Measurements from ENCODE around the gene RETREG1.

RETREG1 gene

DNA sequence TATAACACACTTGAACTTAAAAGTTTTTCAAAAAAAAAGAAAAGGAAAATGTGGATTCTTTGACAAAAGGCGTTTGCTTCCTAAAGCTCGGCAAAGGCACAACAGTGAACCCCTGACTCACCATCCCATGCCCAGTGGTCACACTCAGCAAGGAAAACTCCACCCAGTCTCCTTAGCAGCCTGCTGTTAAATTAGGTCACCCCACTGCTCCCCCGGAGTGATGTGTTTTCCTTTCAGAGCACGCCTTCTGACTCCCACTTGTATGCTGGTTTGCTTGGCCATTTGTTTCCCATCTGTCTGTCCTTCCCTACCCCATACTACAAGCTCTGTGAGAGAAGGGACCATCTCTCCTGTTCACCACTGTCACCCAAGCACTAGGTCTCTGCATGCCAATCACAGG, 23.8 kb downstream of the RETREG1 start:
- H3K4me3 ChIP-seq (ENCODE audit: low read depth, low read length): no peak overlapping the region
- H3K27ac ChIP-seq: no peak overlapping the region
- TF ChIP-seq, protein P1, sequence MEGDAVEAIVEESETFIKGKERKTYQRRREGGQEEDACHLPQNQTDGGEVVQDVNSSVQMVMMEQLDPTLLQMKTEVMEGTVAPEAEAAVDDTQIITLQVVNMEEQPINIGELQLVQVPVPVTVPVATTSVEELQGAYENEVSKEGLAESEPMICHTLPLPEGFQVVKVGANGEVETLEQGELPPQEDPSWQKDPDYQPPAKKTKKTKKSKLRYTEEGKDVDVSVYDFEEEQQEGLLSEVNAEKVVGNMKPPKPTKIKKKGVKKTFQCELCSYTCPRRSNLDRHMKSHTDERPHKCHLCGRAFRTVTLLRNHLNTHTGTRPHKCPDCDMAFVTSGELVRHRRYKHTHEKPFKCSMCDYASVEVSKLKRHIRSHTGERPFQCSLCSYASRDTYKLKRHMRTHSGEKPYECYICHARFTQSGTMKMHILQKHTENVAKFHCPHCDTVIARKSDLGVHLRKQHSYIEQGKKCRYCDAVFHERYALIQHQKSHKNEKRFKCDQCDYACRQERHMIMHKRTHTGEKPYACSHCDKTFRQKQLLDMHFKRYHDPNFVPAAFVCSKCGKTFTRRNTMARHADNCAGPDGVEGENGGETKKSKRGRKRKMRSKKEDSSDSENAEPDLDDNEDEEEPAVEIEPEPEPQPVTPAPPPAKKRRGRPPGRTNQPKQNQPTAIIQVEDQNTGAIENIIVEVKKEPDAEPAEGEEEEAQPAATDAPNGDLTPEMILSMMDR (IDR thresholded peaks at IDR 0.05; ENCODE audit: low read depth, low read length, missing control alignments): no peak
- in situ Hi-C loops (cut with HindIII; ENCODE audit: low pct_ligation_motif_present, low sequenced_read_pairs): no loop called here
- H3K36me3 ChIP-seq (replicated peaks): no peaks in the 10 kb centered on the region
- DNase-seq: peak; percentile 47
- H3K27me3 ChIP-seq (replicated peaks): no peaks in the 10 kb centered on the region

GRCh38 chr5:16592255-16592654, 24.5 kb downstream of the RETREG1 start:
- TF ChIP-seq, protein P1 (IDR thresholded peaks at IDR 0.05; ENCODE audit: low read depth, low read length, missing control alignments): no peak
- H3K4me3 ChIP-seq (ENCODE audit: low read depth, low read length): no peak overlapping the region
- no peak for DNase-seq
- H3K27me3 ChIP-seq (replicated peaks): no peaks in the 10 kb centered on the region
- no peak overlapping the region for H3K27ac ChIP-seq
- in situ Hi-C loops (cut with HindIII; ENCODE audit: low pct_ligation_motif_present, low sequenced_read_pairs): no loop called here
- H3K36me3 ChIP-seq (replicated peaks): no peaks in the 10 kb centered on the region

DNA sequence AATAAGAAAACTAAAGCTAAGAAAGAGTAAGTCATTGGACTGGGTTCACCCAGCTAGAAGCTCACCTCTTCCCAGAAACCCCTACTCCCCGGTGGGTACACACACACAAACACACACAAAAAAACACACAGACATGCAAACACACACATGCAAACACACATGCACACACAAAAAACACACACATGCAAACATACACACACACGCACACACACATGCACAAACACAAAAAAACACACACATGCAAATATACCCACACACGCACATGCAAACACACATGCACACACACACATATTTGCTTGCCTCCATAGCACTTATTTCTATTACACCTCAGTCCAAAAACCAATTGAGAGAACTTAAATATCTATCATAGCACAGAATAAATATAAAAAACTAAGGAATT, 26.1 kb downstream of the RETREG1 start:
- no peaks in the 10 kb centered on the region for H3K27me3 ChIP-seq (replicated peaks)
- no peak overlapping the region for H3K27ac ChIP-seq
- TF ChIP-seq, protein P1 (IDR thresholded peaks at IDR 0.05; ENCODE audit: low read depth, low read length, missing control alignments): no peak
- DNase-seq: no peak
- in situ Hi-C loops (cut with HindIII; ENCODE audit: low pct_ligation_motif_present, low sequenced_read_pairs): no loop called here
- no peaks in the 10 kb centered on the region for H3K36me3 ChIP-seq (replicated peaks)
- no peak overlapping the region for H3K4me3 ChIP-seq (ENCODE audit: low read depth, low read length)

GRCh38 chr5:16589658-16590057, 27.1 kb downstream of the RETREG1 start:
- H3K27me3 ChIP-seq (replicated peaks): no peaks in the 10 kb centered on the region
- no peak for DNase-seq
- in situ Hi-C loops (cut with HindIII; ENCODE audit: low pct_ligation_motif_present, low sequenced_read_pairs): no loop called here
- H3K36me3 ChIP-seq (replicated peaks): no peaks in the 10 kb centered on the region
- no peak overlapping the region for H3K27ac ChIP-seq
- no peak overlapping the region for H3K4me3 ChIP-seq (ENCODE audit: low read depth, low read length)
- TF ChIP-seq, protein P1 (IDR thresholded peaks at IDR 0.05; ENCODE audit: low read depth, low read length, missing control alignments): no peak

DNA sequence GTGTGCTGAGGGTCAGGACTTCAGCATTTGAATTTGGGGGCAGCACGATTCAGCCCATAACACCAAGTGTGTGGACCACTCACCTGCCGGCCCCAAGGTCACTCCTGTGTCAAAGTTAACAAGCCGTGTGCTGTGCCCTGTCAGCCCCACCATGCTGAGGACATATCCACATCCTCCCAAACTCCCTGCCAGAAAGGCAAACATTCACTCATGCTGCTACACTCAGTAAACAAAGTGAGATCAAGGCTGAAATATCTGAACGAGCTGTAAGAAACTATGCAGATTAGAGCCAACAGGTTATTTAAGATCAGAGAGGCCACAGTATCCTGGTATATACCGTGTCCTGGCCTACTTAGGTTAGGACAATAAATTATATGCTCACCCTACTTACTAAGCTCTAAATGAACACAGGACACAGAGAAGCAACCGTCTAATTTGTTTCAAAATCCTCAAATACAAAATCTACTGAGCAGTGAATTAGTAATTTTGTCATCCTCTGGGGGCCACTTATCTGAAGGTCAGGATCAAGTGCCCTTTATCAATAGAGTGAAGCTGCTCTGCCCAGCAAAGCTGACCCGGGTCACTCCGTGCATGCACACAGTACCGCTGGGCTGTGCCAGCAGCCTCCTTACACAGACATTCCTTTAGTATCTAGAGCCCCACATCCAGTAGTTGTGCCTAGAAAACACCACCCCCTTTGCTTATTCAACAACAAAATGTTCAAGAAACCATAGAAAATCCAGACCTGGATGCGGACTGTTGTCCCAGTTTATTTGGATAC, 28.2 kb downstream of the RETREG1 start:
- in situ Hi-C loops (cut with HindIII; ENCODE audit: low pct_ligation_motif_present, low sequenced_read_pairs): no loop called here
- Histone ChIP-seq H3K27me3 (replicated peaks) (no peaks in the 10 kb centered on the region), H3K4me3 (ENCODE audit: low read depth, low read length) (no peak overlapping the region), H3K27ac (no peak overlapping the region), H3K36me3 (replicated peaks) (no peaks in the 10 kb centered on the region)
- DNase-seq: no peak
- TF ChIP-seq, protein P1 (IDR thresholded peaks at IDR 0.05; ENCODE audit: low read depth, low read length, missing control alignments): no peak

GRCh38 chr5:16586556-16586955, 30.2 kb downstream of the RETREG1 start:
- TF ChIP-seq, protein P1 (IDR thresholded peaks at IDR 0.05; ENCODE audit: low read depth, low read length, missing control alignments): no peak
- DNase-seq: no peak
- Histone ChIP-seq H3K27ac (no peak overlapping the region), H3K4me3 (ENCODE audit: low read depth, low read length) (no peak overlapping the region), H3K27me3 (replicated peaks) (no peaks in the 10 kb centered on the region), H3K36me3 (replicated peaks) (no peaks in the 10 kb centered on the region)
- in situ Hi-C loops (cut with HindIII; ENCODE audit: low pct_ligation_motif_present, low sequenced_read_pairs): no loop called here
